Measurements from ENCODE around the gene UAP1L1. TPM values are rescaled to one million over a fixed set of nuclear protein-coding genes. Genes with fewer than 3 reads are reported as not detected.
A peak's percentile ranks its signal among the peaks of the same experiment; 100 is the strongest.

The UAP1L1 gene
- total RNA-seq, 2 experiments from 2014 or later, result 20.2 to 21.9 TPM

DNA sequence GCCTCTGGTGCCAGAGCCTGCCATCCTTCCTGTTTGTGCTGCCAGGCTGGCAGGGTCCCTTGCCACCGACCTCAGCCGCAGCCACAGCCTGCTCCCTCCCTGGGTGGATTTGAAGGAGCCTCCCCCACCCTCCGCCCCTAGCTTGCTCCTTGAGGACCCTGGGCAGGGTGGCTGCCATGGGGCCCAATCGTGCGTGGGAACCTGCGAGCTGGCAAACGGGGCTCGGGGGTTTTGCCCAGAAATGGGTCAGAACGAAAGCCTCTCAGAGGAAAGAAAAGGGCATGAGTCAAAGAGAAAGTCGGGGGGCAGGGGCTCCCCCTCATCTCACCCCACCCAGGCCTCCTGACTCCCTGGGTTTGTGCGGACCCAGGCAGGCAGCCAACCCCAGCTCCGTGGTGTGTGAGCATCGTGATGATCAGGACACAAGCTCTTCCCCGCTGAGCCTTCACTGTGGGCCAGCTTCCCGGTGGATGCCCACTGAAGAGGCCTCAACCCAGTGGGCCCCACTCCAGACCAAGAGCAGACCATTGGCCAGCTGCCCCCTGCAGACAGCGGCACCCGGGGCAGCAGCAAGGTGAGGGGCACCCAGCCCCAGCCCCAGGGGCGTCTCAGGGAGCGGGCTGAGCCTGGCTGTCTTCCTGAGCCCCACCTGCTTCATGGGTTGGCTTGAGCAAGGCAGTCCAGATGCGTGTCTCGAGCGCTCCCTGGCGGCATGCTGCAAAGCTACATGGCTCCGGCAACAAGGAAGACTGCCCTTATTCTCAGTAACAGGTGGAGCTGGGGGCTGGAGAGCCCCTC, 42.4 kb upstream of the UAP1L1 start:
- Mint-ChIP-seq H3K9me3 (no peaks in the 10 kb centered on the region), H3K4me1 (peaks cover 50% of the 10 kb centered on the region), H3K4me3 (peak overlapping the region; percentile 64), H3K36me3 (ENCODE audit: low read depth) (peaks cover 8% of the 10 kb centered on the region), H3K27me3 (no peaks in the 10 kb centered on the region), H3K27ac (peak overlapping the region; percentile 98)
- DNase-seq, result peak; percentile 90
- ChIA-PET CTCF (interaction anchor here (0.6 to 9.9 kb wide), 56 partner anchors 9 to 308 kb away, joined by 3 to 149 read pairs (median 5); partner anchors contain the start of genes AJM1, C8G, CLIC3 and FBXW5), POLR2A (interaction anchor here (0.7 to 2.9 kb wide), 31 partner anchors 9 to 308 kb away, joined by 3 to 13 read pairs (median 5); partner anchors contain the start of genes AJM1, CLIC3, FBXW5 and NPDC1)

DNA sequence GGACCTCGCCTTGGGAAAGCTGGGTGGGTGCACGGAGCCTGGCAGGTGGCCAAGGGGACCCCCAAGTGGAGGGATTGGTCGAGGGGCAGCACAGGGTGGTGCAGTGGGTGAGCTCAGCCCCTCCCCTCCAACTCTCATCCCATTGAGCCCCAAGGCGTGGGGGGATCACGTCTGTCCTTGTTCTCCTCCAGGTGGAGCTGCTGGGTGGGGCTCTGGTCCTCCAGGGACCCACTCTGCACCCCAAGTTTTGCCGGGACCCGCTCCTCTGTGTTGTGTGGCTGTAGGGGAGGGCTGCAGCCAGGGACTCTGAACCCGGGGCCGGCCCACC, 41.8 kb upstream of the UAP1L1 start:
- peak overlapping the region; percentile 98 for H3K27ac Mint-ChIP-seq

DNA sequence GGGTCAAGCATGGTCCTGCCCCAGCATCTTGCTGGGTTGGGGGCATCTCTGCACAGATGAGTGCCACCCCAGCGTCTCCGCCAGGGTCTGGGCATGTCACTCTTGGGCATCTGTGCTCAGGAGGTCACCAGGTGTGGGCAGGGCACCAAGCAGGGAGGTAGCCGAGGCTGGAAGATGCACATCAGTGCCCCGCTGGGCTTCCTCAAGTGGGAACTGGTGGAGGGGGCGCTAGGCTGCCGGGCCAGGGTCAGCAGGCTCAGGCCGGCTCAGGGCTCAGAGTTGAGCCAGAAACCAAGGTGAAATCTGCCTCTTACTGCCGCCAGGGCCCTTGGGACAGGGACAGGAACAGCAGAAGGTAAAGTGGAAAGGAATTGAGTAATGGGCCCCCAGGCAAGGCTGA, 41.4 kb upstream of the UAP1L1 start:
- H3K4me1 Mint-ChIP-seq, result peaks cover 39% of the 10 kb centered on the region
- H3K27me3 Mint-ChIP-seq, result no peaks in the 10 kb centered on the region
- no peak overlapping the region for H3K4me3 Mint-ChIP-seq
- CTCF ChIA-PET, result interaction anchor here (0.7 to 9.9 kb wide), 38 partner anchors 8 to 307 kb away, joined by 3 to 149 read pairs (median 8); partner anchors contain the start of genes AJM1, C8G, CLIC3 and FBXW5
- H3K9me3 Mint-ChIP-seq, result no peaks in the 10 kb centered on the region
- DNase-seq, result no peak
- no peak overlapping the region for H3K27ac Mint-ChIP-seq
- peaks cover 4% of the 10 kb centered on the region for H3K36me3 Mint-ChIP-seq (ENCODE audit: low read depth)
- POLR2A ChIA-PET, result interaction anchor here (0.8 to 2.9 kb wide), 13 partner anchors 11 to 309 kb away, joined by 3 to 13 read pairs (median 5); partner anchors contain the start of genes AJM1, NPDC1, PAXX and RABL6

More for the DNA sequence above, 41.8 kb upstream of the UAP1L1 start:
- ChIA-PET POLR2A (interaction anchor here (0.7 to 2.9 kb wide), 27 partner anchors 9 to 308 kb away, joined by 3 to 13 read pairs (median 5); partner anchors contain the start of genes AJM1, CLIC3, FBXW5 and NPDC1), CTCF (interaction anchor here (0.7 to 9.9 kb wide), 51 partner anchors 9 to 309 kb away, joined by 3 to 149 read pairs (median 6); partner anchors contain the start of genes AJM1, C8G, CLIC3 and FBXW5)
- Mint-ChIP-seq H3K4me3 (peak overlapping the region; percentile 64), H3K36me3 (ENCODE audit: low read depth) (peaks cover 8% of the 10 kb centered on the region), H3K4me1 (peaks cover 44% of the 10 kb centered on the region), H3K9me3 (no peaks in the 10 kb centered on the region), H3K27me3 (no peaks in the 10 kb centered on the region)
- no peak for DNase-seq

DNA sequence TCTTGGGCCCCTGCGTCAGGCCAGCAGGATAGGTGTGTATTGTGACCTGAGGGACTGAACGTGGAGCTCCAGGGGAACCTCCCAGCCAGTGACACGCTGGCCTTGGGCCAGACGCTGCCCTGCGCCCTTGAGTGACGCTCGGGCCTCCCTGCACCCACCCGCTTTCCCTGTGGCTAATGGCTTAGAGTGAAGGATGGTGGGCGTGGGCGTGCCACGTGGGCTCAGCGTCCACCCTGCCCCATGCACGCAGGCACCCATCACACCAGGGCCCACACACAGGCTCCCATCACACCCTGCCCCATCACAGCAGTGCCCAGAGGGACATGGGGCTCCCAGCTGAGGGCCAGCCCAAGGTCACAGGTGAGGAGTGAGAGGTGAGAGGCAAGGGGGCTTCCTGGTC, 40.3 kb upstream of the UAP1L1 start:
- Mint-ChIP-seq H3K27ac (no peak overlapping the region), H3K27me3 (no peaks in the 10 kb centered on the region), H3K36me3 (ENCODE audit: low read depth) (peaks cover 3% of the 10 kb centered on the region), H3K4me1 (peaks cover 35% of the 10 kb centered on the region), H3K9me3 (no peaks in the 10 kb centered on the region), H3K4me3 (no peak overlapping the region)
- CTCF ChIA-PET, result interaction anchor here (1.2 to 9.9 kb wide), 5 partner anchors 8 to 150 kb away, joined by 3 to 149 read pairs (median 12); partner anchors contain the start of genes C8G, FBXW5, NPDC1 and TRAF2
- POLR2A ChIA-PET, result interaction anchor here (0.9 to 1.3 kb wide), 2 partner anchors 8 to 44 kb away, joined by 3 to 5 read pairs; partner anchors contain the start of gene ABCA2
- no peak for DNase-seq

DNA sequence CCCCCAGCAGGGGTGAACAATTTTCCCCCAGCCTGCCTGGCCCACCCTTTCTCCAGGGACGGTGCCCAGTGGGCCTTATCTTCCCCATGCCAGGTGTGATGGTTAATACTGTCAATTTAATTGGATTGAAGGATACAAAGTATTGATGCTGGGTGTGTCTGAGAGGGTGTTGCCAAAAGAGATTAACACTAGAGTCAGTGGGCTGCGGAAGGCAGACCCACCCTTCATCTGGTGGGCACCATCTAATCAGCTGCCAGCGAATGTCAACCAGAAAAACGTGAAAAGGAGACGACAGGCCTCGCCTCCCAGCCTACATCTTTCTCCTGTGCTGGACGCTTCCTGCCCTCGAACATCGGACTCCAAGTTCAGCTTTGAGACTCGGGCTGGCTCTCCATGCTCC, 39.8 kb upstream of the UAP1L1 start:
- Mint-ChIP-seq H3K36me3 (ENCODE audit: low read depth) (peaks cover 3% of the 10 kb centered on the region), H3K4me1 (peaks cover 30% of the 10 kb centered on the region), H3K27me3 (no peaks in the 10 kb centered on the region), H3K9me3 (no peaks in the 10 kb centered on the region), H3K4me3 (no peak overlapping the region), H3K27ac (no peak overlapping the region)
- no peak for DNase-seq
- CTCF ChIA-PET, result interaction anchor here (1.2 to 9.9 kb wide), 4 partner anchors 8 to 151 kb away, joined by 3 to 149 read pairs (median 8); partner anchors contain the start of genes C8G, FBXW5 and TRAF2
- POLR2A ChIA-PET, result interaction anchor here (0.9 to 1.3 kb wide), 3 partner anchors 9 to 44 kb away, joined by 3 to 5 read pairs (median 5); partner anchors contain the start of gene ABCA2

DNA sequence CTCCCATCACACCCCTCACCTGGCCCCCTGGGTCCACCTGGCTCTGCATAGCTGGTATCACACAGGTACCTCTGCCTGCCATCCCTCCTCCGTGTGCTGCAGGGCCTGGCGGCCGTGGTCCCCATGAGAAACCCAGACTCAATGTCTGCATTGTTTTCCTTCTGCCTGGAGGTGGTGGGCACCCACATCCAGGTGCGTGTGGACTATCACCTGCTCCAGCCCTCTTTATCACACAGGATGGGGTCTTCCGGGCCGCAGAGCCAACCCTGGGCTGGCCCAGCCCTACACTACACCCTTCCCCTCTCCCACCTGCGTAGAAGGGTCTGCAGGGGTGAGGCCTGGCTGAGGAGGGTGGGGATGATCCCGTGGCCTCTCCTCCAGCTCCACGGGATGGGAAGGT, 38.4 kb upstream of the UAP1L1 start:
- peaks cover 20% of the 10 kb centered on the region for H3K4me1 Mint-ChIP-seq
- CTCF ChIA-PET, result interaction anchor here (3.1 kb wide), 1 partner anchor 10 kb away, joined by 12 read pairs; no protein-coding TSS in a partner anchor
- no peaks in the 10 kb centered on the region for H3K27me3 Mint-ChIP-seq
- peaks cover 3% of the 10 kb centered on the region for H3K36me3 Mint-ChIP-seq (ENCODE audit: low read depth)
- H3K9me3 Mint-ChIP-seq, result no peaks in the 10 kb centered on the region
- no peak overlapping the region for H3K27ac Mint-ChIP-seq
- H3K4me3 Mint-ChIP-seq, result no peak overlapping the region
- DNase-seq, result no peak
- POLR2A ChIA-PET, result interaction anchor here (1.2 kb wide), 1 partner anchor 29 kb away, joined by 5 read pairs; no protein-coding TSS in a partner anchor

DNA sequence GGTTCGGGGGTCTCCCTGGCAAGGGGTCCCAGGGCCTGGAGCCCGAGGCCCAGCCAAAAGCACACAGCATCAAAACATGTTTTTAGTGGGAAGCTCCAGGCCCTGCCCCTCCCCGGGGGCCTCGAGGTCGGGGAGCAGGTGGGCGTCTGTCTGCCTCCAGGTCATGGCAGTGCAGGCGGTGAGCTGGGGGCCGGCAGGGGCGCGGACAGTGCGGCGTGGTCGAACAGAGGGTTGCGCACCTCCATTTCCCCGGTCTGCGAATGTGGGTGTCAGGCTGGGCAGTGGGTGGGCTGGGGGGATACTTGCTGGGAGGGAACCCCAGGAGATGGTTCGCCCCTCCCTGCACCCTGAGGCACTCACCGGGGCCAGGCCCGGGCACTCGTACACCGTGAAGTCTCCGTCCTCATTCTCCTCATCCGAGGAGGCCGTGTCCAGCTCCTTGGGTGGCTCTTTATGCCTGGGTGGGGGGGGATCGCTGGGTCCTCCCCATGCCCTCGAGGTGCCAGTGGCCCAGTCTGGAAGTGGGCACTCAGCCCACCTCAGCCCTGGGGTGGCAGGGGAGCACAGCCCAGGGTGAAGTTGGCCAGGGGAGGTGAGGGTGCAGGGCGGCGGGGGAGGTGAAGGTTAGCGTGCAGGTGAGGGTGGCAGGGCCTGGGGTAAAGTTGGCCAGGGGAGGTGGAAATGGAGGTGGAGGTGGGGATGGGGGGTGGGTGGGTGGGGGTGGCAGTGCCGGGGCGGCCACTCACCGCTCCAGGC, 37.5 kb upstream of the UAP1L1 start:
- H3K36me3 Mint-ChIP-seq (ENCODE audit: low read depth), result peaks cover 3% of the 10 kb centered on the region
- H3K4me1 Mint-ChIP-seq, result peaks cover 23% of the 10 kb centered on the region
- H3K27ac Mint-ChIP-seq, result no peak overlapping the region
- POLR2A ChIA-PET, result no interaction called here
- no peak for DNase-seq
- peaks cover 2% of the 10 kb centered on the region for H3K27me3 Mint-ChIP-seq
- CTCF ChIA-PET, result interaction anchor here (3.1 kb wide), 1 partner anchor 11 kb away, joined by 12 read pairs; no protein-coding TSS in a partner anchor
- H3K4me3 Mint-ChIP-seq, result no peak overlapping the region
- no peaks in the 10 kb centered on the region for H3K9me3 Mint-ChIP-seq

DNA sequence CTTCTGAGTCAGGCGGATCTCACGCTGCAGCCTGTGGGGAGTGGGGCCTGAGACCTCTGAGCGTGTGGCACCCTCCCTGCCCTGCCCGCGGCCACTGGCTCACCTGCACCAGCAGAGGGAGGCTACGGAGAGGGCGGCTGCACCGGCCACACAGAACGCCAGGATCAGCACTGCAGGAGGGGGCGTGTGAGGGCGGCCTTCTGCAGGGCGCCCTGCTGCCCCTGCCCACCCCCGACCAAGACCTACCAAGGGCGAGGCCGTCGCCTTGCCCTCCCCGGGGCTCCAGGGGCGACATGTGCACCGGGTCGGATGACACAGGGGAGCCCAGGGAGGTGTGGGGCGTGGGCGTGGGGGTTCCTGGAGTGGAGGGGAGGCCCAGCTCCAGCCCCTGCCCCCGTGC, 36.7 kb upstream of the UAP1L1 start:
- ChIA-PET POLR2A (no interaction called here), CTCF (no interaction called here)
- H3K36me3 Mint-ChIP-seq (ENCODE audit: low read depth), result peaks cover 3% of the 10 kb centered on the region
- H3K4me1 Mint-ChIP-seq, result peaks cover 19% of the 10 kb centered on the region
- no peak overlapping the region for H3K27ac Mint-ChIP-seq
- DNase-seq, result no peak
- H3K27me3 Mint-ChIP-seq, result peaks cover 6% of the 10 kb centered on the region
- no peaks in the 10 kb centered on the region for H3K9me3 Mint-ChIP-seq
- H3K4me3 Mint-ChIP-seq, result no peak overlapping the region

DNA sequence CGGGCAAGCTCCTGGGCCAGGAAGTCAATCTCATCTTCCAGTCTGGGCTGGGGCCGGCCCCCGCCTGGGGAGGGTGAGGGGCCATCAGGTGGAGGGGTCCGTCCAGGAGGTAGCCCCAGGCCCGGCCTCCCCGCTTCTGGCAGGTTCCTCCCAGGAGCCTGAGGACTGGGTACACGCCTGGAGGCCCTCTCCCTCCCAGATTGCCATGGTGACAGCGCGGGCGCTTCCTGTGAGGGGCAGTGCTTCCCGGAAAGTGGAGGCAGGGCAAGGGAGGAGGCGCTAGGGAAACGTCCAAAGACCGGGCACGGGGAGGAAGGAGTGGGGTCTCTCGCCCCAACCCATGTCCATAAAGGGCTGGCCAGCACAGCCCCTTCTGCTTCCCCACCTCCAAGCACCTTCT, 36.2 kb upstream of the UAP1L1 start:
- Mint-ChIP-seq H3K27ac (no peak overlapping the region), H3K27me3 (peaks cover 6% of the 10 kb centered on the region), H3K36me3 (ENCODE audit: low read depth) (peaks cover 3% of the 10 kb centered on the region), H3K9me3 (no peaks in the 10 kb centered on the region), H3K4me1 (peaks cover 19% of the 10 kb centered on the region), H3K4me3 (no peak overlapping the region)
- no peak for DNase-seq
- ChIA-PET CTCF (no interaction called here), POLR2A (no interaction called here)

DNA sequence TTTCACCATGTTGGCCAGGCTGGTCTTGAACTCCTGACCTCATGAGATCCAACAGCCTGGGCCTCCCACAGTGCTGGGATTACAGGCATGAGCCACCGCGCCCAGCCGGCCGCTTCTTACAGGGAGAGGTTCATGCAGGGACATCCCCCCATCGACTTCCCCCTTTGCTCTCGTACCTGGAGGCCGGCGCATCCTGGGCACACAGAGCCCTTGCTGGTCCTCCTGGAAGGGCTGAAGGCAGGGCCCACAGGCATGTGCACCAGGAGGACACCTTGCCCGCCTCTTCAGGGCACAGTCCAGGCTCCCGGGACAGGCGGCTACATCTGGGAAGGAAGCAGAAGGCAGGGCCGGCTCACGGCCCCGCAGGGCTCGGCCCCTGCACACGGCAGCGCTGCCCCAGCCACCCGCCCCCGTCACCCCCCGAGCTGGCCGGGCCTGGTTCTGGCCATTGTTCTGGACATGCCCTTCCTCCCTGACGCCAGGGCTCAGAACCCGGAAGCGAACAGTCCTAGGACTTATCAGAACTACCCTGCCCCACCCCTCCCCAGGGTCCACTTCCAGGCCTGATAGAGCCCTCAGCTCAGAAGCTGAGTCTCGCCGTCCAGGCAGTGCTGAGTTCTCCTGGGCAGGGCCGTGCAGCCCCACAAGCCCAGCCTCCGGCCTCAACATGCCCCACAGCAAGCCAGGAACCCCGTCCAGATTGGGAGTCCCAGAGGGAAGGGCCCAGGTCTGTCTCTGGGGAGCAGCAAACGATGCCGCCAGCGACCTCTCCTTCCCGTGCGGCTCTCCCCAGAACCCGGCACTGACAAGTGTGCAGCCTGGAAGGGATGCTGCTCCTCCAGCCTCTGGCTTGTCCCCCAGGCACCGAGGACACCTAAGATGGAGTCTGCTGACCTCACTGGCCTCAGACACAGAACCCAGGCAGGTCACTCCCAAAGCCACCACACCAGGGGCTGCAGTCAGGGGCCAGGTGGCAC, 34.3 kb upstream of the UAP1L1 start:
- H3K27me3 Mint-ChIP-seq, result peaks cover 22% of the 10 kb centered on the region
- peaks cover 23% of the 10 kb centered on the region for H3K4me1 Mint-ChIP-seq
- no peak overlapping the region for H3K4me3 Mint-ChIP-seq
- H3K27ac Mint-ChIP-seq, result no peak overlapping the region
- H3K9me3 Mint-ChIP-seq, result no peaks in the 10 kb centered on the region
- ChIA-PET POLR2A (interaction anchor here (2.2 kb wide), 1 partner anchor 9 kb away, joined by 12 read pairs; no protein-coding TSS in a partner anchor), CTCF (interaction anchor here (2.3 to 2.5 kb wide), 2 partner anchors 8 to 14 kb away, joined by 17 to 18 read pairs; partner anchors contain the start of gene ABCA2)
- no peaks in the 10 kb centered on the region for H3K36me3 Mint-ChIP-seq (ENCODE audit: low read depth)
- no peak for DNase-seq

DNA sequence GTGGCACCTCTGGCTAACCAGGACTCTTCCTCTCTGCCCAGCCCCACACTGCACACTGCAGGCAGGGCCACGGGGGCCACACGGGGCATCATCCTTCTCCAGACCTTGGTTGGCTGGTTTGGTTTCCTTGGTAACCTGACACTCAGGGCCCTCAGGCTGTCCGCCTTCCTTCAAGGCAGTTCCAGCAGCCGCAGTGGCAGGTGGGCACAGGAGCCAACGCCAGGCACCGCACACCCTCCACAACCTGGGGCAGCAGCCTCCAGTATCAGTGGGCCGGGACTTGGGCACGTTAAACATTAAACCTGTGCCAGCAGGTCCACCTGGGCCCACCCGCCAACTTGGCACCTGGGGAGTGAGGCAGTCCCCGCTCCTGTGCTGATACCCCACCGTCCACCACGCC, 33.3 kb upstream of the UAP1L1 start:
- Mint-ChIP-seq H3K36me3 (ENCODE audit: low read depth) (no peaks in the 10 kb centered on the region), H3K4me1 (peaks cover 23% of the 10 kb centered on the region), H3K27me3 (peaks cover 22% of the 10 kb centered on the region), H3K27ac (no peak overlapping the region), H3K9me3 (no peaks in the 10 kb centered on the region), H3K4me3 (peak overlapping the region; percentile 76)
- ChIA-PET POLR2A (interaction anchor here (0.9 to 2.2 kb wide), 5 partner anchors 10 to 86 kb away, joined by 3 to 12 read pairs (median 6); no protein-coding TSS in a partner anchor), CTCF (interaction anchor here (2.3 to 2.5 kb wide), 2 partner anchors 9 to 15 kb away, joined by 17 to 18 read pairs; partner anchors contain the start of gene ABCA2)
- DNase-seq, result no peak
